Retinal pigment epithelial cell (primary cell): ENCODE measurements around the gene PDE1C.
A peak's percentile ranks its signal among the peaks of the same experiment; 100 is the strongest.

Experiments used
- DNase-seq: peaks from one replicate; pipeline ENCODE4 v3.0.0-alpha.2; 2010; ENCODE audit warnings: low read depth
- H3K4me3 ChIP-seq: 2 replicates; pipeline ENCODE4 v1.5.1; 2011; ENCODE audit warnings: mild to moderate bottlenecking, low read length, control low read depth, moderate library complexity
- CTCF ChIP-seq: conservative IDR thresholded peaks from 2 replicates; pipeline ENCODE4 v1.5.1; 2011; ENCODE audit warnings: low read depth, low read length, control low read depth, inconsistent platforms

The PDE1C gene

DNA sequence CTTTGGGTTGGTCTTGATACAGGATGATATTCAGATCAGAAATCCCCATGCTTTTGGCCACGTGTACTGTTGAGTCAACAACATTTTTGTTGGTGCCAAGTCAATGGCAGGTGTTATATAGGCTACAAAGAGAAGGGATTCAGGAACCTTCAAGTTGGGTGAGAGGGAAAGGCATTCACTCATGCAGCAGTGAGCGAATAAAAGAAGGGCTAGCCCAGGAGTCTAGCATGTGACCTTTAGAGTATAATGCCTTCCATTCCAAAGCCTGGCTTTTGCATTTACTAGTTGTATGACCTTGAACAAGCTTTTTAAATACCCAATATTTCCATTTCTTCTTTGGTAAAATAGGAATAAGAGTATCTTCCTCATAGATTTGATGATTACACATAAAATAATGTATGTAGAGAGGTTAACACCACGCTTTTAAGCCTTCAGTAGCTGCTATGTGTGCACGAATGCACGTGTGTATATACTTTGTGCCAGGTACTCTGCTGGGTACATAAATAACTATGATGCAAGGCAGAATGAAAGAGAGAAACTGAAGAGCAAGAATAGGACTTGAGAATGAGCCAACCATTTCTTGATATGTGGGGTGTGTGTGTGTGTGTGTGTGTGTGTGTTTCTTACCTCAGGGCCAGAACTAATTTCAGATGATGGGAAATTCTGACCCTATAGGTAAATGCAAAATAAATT lies 163.6 kb downstream of the PDE1C start:
- TF ChIP-seq CTCF = no peak
- no peak overlapping the region for H3K4me3 ChIP-seq
- no peak for DNase-seq

GRCh38 chr7:31903962-31904361 lies 166.2 kb downstream of the PDE1C start:
- TF ChIP-seq CTCF = no peak
- H3K4me3 ChIP-seq = no peak overlapping the region
- DNase-seq = no peak

GRCh38 chr7:31899356-31899927 lies 170.8 kb downstream of the PDE1C start:
- no peak overlapping the region for H3K4me3 ChIP-seq
- no peak for TF ChIP-seq CTCF

DNA sequence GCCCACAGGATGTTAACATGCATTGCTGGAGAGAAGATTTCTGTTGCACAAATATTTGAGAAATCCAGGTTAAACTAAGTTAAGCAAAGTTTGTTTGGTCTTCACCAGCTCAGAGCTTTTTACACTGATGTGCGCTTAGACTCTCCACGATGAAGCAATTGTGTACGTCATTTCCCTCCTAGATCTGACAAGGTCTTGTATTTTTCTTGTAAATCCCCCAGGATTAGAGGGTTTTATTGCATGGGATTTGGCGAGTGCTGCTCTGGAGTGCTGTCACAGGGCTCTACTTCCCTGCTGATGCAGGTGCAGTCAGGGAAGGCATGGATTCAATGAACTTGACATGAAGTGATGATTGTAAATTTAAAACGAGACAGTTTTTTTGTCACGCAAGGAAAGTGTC lies 173.3 kb downstream of the PDE1C start:
- no peak overlapping the region for H3K4me3 ChIP-seq
- no peak for TF ChIP-seq CTCF
- peak; percentile 89 for DNase-seq

More at GRCh38 chr7:31899356-31899927, 170.8 kb downstream of the PDE1C start:
- DNase-seq = no peak

DNA sequence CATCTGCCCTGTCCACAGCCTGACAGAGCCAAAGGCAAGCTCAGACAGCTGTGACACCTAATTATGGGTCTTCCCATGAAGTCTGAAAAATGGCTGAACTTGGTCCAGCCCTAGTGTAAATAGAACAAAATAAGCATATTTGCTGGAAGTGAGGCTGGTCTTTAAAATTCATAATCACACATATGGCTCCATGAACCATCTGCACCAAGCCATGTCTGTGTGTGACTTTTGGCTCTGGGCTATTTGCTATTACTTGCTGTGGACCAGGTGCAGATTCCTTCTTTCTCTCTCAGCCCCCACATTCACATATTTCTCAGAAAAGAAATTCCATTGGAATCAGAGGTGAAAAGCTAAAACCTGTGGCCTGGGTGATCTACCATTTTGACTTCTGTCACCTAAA lies 175.9 kb downstream of the PDE1C start:
- DNase-seq = no peak
- no peak for TF ChIP-seq CTCF
- no peak overlapping the region for H3K4me3 ChIP-seq

DNA sequence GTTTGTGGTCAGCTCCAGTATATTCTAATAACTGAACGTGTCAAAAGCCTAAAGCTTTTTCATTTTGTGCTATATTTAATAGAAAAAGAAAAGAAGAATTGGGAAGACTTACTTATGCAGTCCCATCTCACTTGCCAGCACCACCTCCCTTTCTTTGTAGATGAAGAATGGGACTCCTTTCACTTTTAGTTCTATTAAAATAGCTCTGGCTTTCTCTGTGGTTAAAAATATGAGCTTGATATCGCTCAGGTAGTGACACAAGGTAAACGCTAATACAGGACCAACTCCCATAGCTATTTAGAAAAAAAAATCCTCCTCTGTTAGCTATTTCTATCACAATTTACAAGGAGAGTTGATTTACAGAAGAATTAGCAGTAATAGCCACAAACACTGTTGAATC lies 176.8 kb downstream of the PDE1C start:
- DNase-seq = no peak
- TF ChIP-seq CTCF = no peak
- no peak overlapping the region for H3K4me3 ChIP-seq
